Sigmoid colon (tissue), 7 donors: ENCODE results near the gene PGM1. TPM values are rescaled to one million over a fixed set of nuclear protein-coding genes. Genes with fewer than 3 reads are reported as not detected.

Source experiments
- DNase-seq: peaks from one replicate; pipeline ENCODE4 v3.0.0-alpha.2; 2019
- H3K27ac ChIP-seq, 4 donors: fragments of 200-600 bp; sonication (generic); one replicate each; pipeline ENCODE4 v1.5.1; 2016 to 2019; ENCODE audit warnings: mild to moderate bottlenecking in 1 of 4
- H3K27me3 ChIP-seq, 3 donors: fragments of 200-600 bp; sonication (generic); one replicate each; pipeline ENCODE4 v1.5.1; 2019; ENCODE audit warnings: mild to moderate bottlenecking in 1 of 3
- H3K36me3 ChIP-seq, 4 donors: fragments of 200-600 bp; sonication (generic); one replicate each; pipeline ENCODE4 v1.5.1; 2016 to 2019
- H3K4me1 ChIP-seq, 4 donors: fragments of 200-600 bp; sonication (generic); one replicate each; pipeline ENCODE4 v1.5.1; 2017 to 2019
- H3K4me3 ChIP-seq, 4 donors: fragments of 200-600 bp; sonication (generic); one replicate each; pipeline ENCODE4 v1.5.1; 2017 to 2019; ENCODE audit warnings: mild to moderate bottlenecking in 2 of 4, moderate library complexity in 1 of 4
- H3K9me3 ChIP-seq, 4 donors: fragments of 200-600 bp in 3 of 4; sonication (generic) in 3 of 4; one replicate each; pipeline versions ENCODE4 v1.5.1 to v1.6.1; 2013 to 2019
- CTCF ChIP-seq, 4 experiments: fragments of 450-650 bp in 3 of 4; fragments of 200-600 bp in 1 of 4; IDR thresholded peaks; one replicate each; pipeline ENCODE4 v1.5.1; 2016 to 2019; ENCODE audit warnings: antibody characterized with exemption in 4 of 4, mild to moderate bottlenecking in 3 of 4, moderate library complexity in 2 of 4
- EP300 ChIP-seq, 4 donors: sonication (generic); formaldehyde crosslinking; IDR thresholded peaks; one replicate each; pipeline ENCODE4 v1.6.1; 2017; ENCODE audit warnings: antibody characterized with exemption in 4 of 4
- POLR2A ChIP-seq, 2 donors: fragments of 450-650 bp; IDR thresholded peaks; one replicate each; pipeline ENCODE4 v1.6.1; 2016; ENCODE audit warnings: antibody characterized with exemption in 2 of 2, mild to moderate bottlenecking in 2 of 2, moderate library complexity in 2 of 2
- POLR2AphosphoS5 ChIP-seq, 4 donors: sonication (generic); formaldehyde crosslinking; IDR thresholded peaks; one replicate each; pipeline ENCODE4 v1.6.1; 2017; ENCODE audit warnings: antibody characterized with exemption in 4 of 4
- WGBS, 2 donors: extraction: QIAGEN DNeasy Blood & Tissue Kit; methylation state at CpG; one replicate each; pipeline ENCODE4 v1.1.7; 2013; 5-methylcytosine and 5-hydroxymethylcytosine counted together
- intact Hi-C: fragments of 100-400 bp; cut with DNase I; formaldehyde crosslinking; loops from one replicate; pipeline ENCODE4 v1.15.1; 2023
- polyA plus RNA-seq, 3 donors: library from polyadenylated mRNA; stranded (reverse); fragments of 200-250 nt; gene quantifications; one replicate each; pipeline ENCODE4 v1.2.3, GENCODE V29; 2013
- total RNA-seq, 4 donors: library from RNA; depleted of rRNA; stranded (reverse); fragments of >200 nt; gene quantifications; one replicate each; pipeline ENCODE4 v1.1.0, GENCODE V29; 2016
- donor health status: healthy with polysubstance abuse.
- donor health status: Bipolar disorder and iron deficiency.
- donor health status: healthy.

PGM1 gene
- total RNA-seq: 10 to 100 TPM; 53.3 to 59.6 (median 55.9) TPM
- polyA plus RNA-seq: 10 to 100 TPM; 36.1 to 59.0 (median 53.5) TPM

DNA sequence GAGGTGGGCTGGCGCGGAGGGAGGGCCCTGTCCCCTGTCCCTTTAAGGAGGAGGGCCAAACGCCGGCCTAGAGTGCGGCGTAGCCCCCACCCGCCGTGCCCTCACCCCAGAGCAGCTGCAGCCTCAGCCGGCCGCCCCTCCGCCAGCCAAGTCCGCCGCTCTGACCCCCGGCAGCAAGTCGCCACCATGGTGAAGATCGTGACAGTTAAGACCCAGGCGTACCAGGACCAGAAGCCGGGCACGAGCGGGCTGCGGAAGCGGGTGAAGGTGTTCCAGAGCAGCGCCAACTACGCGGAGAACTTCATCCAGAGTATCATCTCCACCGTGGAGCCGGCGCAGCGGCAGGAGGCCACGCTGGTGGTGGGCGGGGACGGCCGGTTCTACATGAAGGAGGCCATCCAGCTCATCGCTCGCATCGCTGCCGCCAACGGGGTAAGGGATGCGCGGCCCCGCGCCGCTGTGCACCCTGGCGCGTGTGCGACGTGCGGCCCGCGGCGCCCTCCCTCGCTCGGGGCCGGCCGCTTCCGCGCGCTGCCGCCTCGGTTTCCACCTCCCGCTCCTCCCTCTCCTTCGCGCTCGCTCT lies at the start of gene PGM1:
Gene PGM1 (plus strand): TSS at position 109 of the 583 bp plus-strand sequence. CDS start 78 bp downstream, at position 187.
- intact Hi-C loops: no loop called here
- peak; percentile 86 for DNase-seq
- Histone ChIP-seq H3K4me1 (peaks cover 0 to 22% (median 14%) of the 10 kb centered on the region in 4 donors), H3K27ac (peak within 1 kb of the TSS; percentile 87 to 96 (median 91)), H3K9me3 (no peaks in the 10 kb centered on the region), H3K4me3 (peak within 1 kb of the TSS; percentile 63 to 98 (median 77)), H3K36me3 (no peaks in the 10 kb centered on the region), H3K27me3 (no peaks in the 10 kb centered on the region)
- 0% methylated on average over 64 of the region's 64 CpGs for WGBS, 2 donors
- peak in 3 of 4 donors; percentile 10 to 37 (median 33) for TF ChIP-seq POLR2AphosphoS5 (IDR thresholded peaks at IDR 0.05)
- peak; percentile 11 to 20 for TF ChIP-seq POLR2A (IDR thresholded peaks at IDR 0.05)
- no peak for TF ChIP-seq EP300 (IDR thresholded peaks at IDR 0.05)
- TF ChIP-seq CTCF (IDR thresholded peaks at IDR 0.05): no peak

DNA sequence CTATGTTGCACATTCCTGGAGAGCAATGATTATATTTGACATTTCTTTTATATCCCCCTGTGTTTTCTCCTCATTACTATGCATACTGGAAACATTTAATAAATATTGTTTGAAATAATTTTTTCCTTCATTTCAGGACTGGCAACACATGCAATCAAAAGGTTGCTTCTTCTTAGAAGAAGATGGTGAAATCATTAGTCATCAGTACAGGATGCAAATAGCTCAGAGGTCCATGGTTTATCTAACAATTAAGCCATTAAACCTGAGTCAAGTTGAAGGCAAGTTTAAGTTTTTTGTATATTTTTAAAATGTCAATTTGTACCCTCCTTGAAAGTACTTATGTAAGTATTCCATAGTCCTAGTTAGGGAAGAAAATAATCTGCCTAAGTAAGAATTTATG lies 47.4 kb upstream of the PGM1 start:
- intact Hi-C loops: no loop called here
- Histone ChIP-seq H3K4me1 (no peaks in the 10 kb centered on the region), H3K36me3 (peaks cover 0 to 26% (median 0%) of the 10 kb centered on the region in 4 donors), H3K9me3 (no peaks in the 10 kb centered on the region), H3K4me3 (no peak overlapping the region), H3K27me3 (no peaks in the 10 kb centered on the region), H3K27ac (no peak overlapping the region)
- TF ChIP-seq EP300 (IDR thresholded peaks at IDR 0.05): no peak
- TF ChIP-seq POLR2AphosphoS5 (IDR thresholded peaks at IDR 0.05): no peak
- no peak for TF ChIP-seq POLR2A (IDR thresholded peaks at IDR 0.05)
- no peak for TF ChIP-seq CTCF (IDR thresholded peaks at IDR 0.05)
- DNase-seq: no peak

DNA sequence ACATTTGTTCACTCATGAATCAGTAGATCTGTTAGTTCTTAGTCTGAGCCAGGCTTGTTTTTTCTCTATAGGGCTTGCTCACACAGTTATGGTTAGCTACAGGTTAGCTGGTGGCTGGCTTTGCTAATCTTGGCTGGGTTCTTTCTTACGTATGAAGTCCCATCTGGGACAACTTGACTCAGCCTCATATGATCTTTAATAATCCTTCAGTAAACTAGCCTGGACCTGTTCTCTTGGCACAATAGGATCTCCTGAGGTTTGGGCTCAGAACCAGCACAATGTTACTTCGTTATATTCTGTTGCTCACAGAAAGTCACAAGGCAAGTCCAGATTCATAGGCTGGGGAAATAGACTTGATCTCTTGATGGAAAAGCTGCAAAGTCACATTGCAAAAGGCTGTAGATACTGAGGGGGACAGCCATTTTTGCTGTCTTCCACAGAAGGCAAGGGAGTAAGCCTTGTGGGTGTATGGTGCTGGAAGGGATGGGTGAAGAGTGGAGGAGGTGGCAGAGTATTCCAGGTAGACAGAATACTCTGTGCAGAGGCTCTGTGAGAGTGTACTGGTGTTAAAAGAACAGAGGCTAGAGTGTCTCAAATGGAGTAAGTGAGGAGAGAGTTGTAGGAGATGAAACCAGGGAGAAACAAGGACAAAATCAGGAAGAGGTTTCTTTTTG lies 45.5 kb upstream of the PGM1 start:
- no peak overlapping the region for H3K27ac ChIP-seq
- intact Hi-C loops: no loop called here
- 94 to 97% methylated on average over 2 of the region's 2 CpGs for WGBS, 2 donors

DNA sequence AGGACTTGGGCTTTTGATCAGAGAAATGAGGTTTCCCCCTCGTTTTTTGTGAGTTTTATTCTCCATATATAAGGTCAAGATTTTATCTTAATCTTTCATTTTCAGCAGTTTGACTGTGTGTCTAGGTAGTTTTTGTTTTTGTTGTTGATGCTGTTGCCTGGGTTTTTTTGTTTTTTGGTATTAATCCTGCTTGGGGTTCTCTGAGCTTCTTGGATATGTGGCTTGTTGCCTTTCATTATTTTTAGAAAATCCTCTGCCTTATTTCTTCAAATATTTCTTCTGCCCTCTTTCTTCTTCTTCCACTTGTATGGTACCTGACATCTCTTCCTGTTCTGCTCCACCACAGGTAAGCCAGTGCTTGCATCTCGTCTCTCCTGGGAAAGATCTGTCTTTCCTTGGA lies 44.9 kb upstream of the PGM1 start:
- no peak overlapping the region for H3K4me3 ChIP-seq
- no peaks in the 10 kb centered on the region for H3K27me3 ChIP-seq
- no peak for DNase-seq
- WGBS, 2 donors: 87 to 93% methylated on average over 2 of the region's 2 CpGs
- H3K36me3 ChIP-seq: peaks cover 0 to 44% (median 0%) of the 10 kb centered on the region in 4 donors
- TF ChIP-seq CTCF (IDR thresholded peaks at IDR 0.05) (no peak), POLR2AphosphoS5 (IDR thresholded peaks at IDR 0.05) (no peak), POLR2A (IDR thresholded peaks at IDR 0.05) (no peak), EP300 (IDR thresholded peaks at IDR 0.05) (no peak)
- H3K9me3 ChIP-seq: no peaks in the 10 kb centered on the region
- no peak overlapping the region for H3K27ac ChIP-seq
- no peaks in the 10 kb centered on the region for H3K4me1 ChIP-seq
- intact Hi-C loops: no loop called here

More for the DNA sequence above, 45.5 kb upstream of the PGM1 start:
- H3K36me3 ChIP-seq: peaks cover 0 to 44% (median 0%) of the 10 kb centered on the region in 4 donors
- H3K27me3 ChIP-seq: no peaks in the 10 kb centered on the region
- no peak for DNase-seq
- TF ChIP-seq CTCF (IDR thresholded peaks at IDR 0.05) (no peak), POLR2AphosphoS5 (IDR thresholded peaks at IDR 0.05) (no peak), EP300 (IDR thresholded peaks at IDR 0.05) (no peak), POLR2A (IDR thresholded peaks at IDR 0.05) (no peak)
- H3K9me3 ChIP-seq: no peaks in the 10 kb centered on the region
- no peak overlapping the region for H3K4me3 ChIP-seq
- H3K4me1 ChIP-seq: no peaks in the 10 kb centered on the region
